GM21390 (cell line): ENCODE data around the gene GPR4.
"Not testable (repeated sequence)": the region's sequence is repeated elsewhere in the genome, so short reads cannot be mapped to it uniquely, and the experiment has no call there.

Source experiments
- ATAC-seq: cut with Tn5 transposase; IDR thresholded peaks from one replicate; pipeline ENCODE4 v1.9.1; 2021; ENCODE audit not compliant: unreplicated experiment

Gene GPR4

GRCh38 chr19:45623984-45624383, 22.0 kb upstream of the GPR4 start:
- ATAC-seq = no peak

GRCh38 chr19:45621976-45622503, 20.0 kb upstream of the GPR4 start:
- no peak for ATAC-seq

- ATAC-seq = no peak
These were observed 19.4 kb upstream of the GPR4 start for GRCh38 chr19:45621389-45621788.

- ATAC-seq = no peak
These were observed 14.6 kb upstream of the GPR4 start for GRCh38 chr19:45616704-45617017.

GRCh38 chr19:45615795-45616703, 14.0 kb upstream of the GPR4 start:
- no peak for ATAC-seq

- ATAC-seq = not testable (repeated sequence)
These were observed 13.0 kb upstream of the GPR4 start for GRCh38 chr19:45615056-45615455.

DNA sequence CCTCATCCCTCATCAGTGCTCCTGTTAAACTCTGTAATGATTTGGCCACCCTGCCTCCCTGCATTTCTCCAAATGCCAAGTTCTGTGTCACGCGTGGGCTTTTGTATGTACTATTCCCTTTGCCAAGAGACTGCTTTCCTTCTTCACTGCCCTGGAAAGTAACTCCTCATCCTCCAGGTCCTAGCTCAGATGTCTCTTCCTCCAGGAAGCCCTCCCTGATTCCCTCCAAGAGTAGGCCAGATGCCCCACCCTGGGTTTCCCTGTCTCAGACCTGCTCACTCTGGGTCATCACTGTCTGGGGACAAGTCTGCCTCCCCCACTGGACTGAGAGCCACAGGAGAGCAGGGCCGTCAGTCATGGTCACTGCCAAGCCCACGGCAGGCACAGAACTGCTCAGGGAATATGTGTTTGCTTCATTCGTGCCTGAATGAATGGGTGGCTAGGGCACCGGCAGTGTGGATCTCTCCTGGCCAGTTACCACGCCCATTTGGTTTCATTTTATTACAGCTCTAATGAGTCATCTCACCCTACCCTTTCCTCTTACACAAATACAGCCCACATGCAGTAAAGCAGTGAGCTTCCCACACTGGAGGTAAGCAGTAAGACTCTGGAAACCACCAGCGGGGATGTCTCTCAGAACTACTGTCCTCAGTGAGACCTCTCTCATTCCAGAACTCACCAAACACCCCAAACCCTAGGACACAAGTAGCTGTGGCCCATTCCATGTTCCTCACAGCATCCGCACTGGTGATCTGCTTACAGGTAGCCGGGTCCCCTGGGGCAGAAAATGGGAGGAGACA, 12.1 kb upstream of the GPR4 start:
- no peak for ATAC-seq

GRCh38 chr19:45608948-45609347, 6.9 kb upstream of the GPR4 start:
- no peak for ATAC-seq

DNA sequence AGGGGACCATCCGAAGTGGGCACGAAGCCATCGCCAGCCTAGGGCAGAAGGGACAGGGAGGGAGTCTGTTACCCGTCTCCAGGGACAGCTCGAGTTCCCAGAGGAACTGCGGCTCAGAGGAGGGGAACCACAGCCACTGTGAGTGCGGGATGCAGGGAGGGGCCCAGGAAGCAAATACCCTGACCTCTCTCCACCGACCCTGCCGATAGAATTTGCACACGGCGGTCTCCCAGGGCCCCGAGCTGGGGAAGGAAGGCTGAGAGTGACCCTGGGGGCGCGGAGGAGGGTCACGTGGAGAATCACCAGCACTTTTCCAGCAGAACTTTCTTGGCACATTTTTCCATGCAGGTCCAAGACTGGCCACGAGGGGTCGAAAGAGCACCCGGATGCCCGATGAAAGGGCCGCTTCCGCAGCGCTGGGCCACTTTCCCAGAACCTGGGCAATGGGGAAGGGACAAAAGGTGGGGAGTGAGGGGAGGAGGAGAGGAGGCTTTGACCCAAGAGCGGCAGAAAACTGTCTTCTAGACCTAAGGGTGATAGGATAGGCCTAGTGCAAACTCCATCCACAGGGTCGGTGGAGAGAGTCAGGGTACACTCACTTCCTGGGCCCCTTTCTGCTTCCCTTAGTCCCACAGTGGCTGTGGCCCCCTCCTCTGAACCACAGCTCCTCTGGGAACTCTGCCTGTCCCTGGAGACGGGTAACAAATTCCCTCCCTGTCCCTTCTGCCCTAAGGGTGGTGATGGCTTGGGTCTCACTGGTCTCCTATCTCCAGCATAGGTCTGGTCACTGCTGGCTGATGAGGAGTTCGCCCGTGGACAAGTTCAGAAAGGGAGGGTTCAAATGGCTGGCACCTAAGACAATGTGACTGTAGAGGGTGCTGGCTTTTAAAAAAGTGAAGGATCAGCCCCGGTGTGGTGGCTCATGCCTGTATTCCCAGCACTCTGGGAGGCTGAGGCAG, 5.3 kb upstream of the GPR4 start:
- no peak for ATAC-seq

GRCh38 chr19:45601115-45601514, 897 bp downstream of the GPR4 start:
- ATAC-seq = no peak

GRCh38 chr19:45600340-45600885, 1.6 kb downstream of the GPR4 start:
- ATAC-seq = no peak

GRCh38 chr19:45599286-45599685, 2.7 kb downstream of the GPR4 start:
- ATAC-seq = no peak

- ATAC-seq = no peak
These were observed 3.6 kb downstream of the GPR4 start for GRCh38 chr19:45598267-45599001.

DNA sequence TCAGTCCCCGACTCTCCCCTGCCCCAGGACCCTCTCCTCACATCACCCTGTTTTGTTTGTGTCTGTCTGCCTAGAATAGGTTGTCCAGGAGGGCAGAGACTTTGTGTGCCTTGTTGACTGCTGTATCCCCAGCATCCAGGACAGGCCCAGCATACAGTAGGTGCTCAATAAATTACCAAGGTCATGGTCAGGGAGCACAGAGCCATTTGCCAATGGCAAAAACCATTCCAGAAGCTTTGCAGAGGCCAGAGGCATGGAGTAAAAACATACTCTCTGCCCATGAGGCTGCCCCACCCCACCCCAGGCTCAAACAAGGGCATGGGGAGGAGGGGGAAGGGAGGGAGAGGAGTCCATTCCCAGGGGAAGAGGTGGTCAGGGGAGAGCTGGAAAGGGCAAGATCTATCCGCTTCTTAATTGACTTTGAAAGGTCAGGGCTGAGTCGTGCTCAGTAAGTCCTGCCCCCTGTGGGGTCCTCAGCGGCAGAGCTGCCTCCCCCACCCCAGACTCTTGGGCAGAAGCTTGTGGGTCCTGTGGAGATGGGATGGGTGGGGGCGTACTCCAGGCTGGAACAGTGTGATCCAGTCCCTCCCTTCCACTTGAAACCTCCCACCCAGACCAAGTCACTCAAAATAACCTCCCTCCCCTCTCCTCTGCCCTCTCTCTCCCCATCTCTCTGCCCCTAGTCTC, 4.4 kb downstream of the GPR4 start:
- no peak for ATAC-seq

- ATAC-seq = no peak
These were observed 6.2 kb downstream of the GPR4 start for GRCh38 chr19:45595814-45596213.

DNA sequence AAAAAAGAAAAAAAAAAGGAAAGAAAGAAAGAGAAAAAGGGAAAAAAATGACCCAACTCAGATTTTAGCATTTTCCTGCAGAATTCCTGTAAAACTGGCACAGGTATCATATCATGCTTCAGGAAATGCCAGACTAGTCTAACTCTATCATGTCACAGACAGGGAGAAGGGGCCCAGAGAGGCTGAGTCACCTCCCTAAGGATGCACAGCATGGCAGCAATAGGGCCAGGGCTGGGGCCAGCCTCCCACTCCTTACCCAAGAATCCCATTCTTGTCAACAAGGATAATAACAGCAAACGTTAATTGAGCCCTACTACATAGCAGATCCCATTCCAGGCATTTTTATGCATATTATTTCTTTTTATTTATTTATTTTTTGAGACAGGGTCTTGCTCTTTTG, 8.5 kb downstream of the GPR4 start:
- ATAC-seq = no peak

DNA sequence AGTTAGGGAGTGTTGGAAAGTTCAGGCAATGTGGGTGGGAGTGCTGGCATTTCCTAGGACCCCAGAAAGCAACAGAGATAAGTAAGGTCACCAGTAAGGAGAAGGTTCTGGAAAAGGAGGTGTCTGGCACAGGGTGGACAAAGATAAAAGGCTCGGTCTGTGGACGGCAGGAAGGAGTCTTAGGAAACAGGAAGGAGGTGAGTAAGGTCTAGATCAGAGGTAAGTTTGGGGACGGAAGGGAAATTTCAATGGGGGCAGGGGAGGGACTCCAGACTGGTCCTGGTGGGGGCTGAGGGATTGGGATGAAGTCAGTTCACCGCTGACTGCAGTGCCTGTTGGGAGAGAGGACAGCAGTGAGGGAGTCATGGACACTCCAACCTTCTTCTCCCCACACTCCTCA, 9.6 kb downstream of the GPR4 start:
- ATAC-seq = no peak

DNA sequence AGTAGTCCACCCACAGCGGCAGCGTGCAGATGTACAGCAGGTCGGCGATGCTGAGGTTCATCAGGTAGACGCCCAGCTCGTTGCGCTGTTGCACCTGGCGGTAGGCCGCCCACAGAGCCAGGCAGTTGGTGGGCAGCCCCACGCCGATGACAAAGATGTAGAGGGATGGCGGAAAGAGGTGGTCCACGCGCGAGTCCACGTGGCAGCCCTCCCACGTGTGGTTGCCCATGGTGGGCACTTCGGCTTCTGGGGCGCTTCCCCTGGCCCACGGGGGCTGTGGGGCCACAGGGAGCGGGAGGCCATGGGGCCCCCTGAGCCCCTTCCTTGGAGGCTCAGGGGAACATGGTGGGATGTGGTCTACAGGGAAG, 10.4 kb downstream of the GPR4 start:
- ATAC-seq = no peak

DNA sequence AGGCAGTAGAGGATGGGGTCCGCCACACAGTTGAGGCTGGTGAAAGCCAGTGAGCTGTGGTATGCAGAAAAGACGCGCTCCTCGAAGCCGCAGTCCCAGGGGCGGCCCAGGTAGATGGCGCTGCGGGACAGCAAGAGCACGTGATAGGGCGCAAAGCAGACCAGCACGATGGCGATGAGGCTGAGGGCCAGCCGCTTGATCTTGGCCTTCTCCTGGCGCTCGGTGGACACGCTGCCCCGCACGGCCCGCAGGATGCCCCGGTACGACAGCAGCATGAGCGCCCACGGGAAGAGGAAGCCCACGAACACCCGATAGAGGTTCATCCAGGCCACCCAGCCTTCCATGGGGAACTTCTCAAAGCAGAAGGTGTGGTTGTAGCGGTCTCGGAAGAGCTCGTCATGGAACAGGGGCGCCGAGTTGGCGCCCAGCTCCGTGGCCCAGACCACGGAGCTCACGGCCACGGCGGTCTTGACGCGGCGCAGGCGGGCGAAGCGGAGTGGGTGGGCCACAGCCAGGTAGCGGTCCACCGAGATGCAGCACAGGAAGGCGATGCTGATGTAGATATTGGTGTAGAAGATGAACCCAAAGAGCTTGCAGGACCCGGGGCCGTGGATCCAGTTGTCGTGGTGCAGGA, 10.9 kb downstream of the GPR4 start:
- ATAC-seq = no peak
